IMR-90 (cell line): ENCODE measurements around the gene KCNIP1. TPM values are rescaled to one million over a fixed set of nuclear protein-coding genes. Genes with fewer than 3 reads are reported as not detected.

Source experiments
- ATAC-seq: fragments of 200-7000 bp; cut with Tn5 transposase; 2 replicates; pipeline ENCODE4 v1.9.1; 2020; ENCODE audit warnings: low read depth, mild to moderate bottlenecking, moderate library complexity
- BruUV-seq: library from RNA; stranded (reverse); fragments of 400-500 nt; replicated peaks from 2 replicates; lab custom pipeline; 2021; lab: Mats Ljungman, UMichigan
- CTCF ChIA-PET: fragments of 300-600 bp; formaldehyde crosslinking; extraction: SDS; loops from one replicate; lab custom pipeline; 2021; ENCODE audit warnings: antibody characterized with exemption; lab: Yijun Ruan, JAX
- POLR2A ChIA-PET: fragments of 300-600 bp; sonication (Branson Sonifier 250); formaldehyde crosslinking; loops from one replicate; lab custom pipeline; 2022; ENCODE audit warnings: antibody characterized with exemption; ENCODE audit not compliant: unreplicated experiment; lab: Charles Lee
- DNase-seq: peaks from one replicate; pipeline ENCODE4 v3.0.0; 2013
- H2AFZ ChIP-seq: replicated peaks from 2 replicates; pipeline ENCODE3; 2013; ENCODE audit warnings: low read length, mild to moderate bottlenecking; ENCODE audit not compliant: poor library complexity
- H2AK5ac ChIP-seq: 2 replicates; pipeline ENCODE4 v1.6.1; 2013; ENCODE audit warnings: low read depth, low read length, inconsistent platforms
- H2AK9ac ChIP-seq: replicated peaks from 2 replicates; pipeline ENCODE3; 2013; ENCODE audit warnings: mild to moderate bottlenecking, low read depth, low read length, moderate library complexity; ENCODE audit not compliant: poor library complexity
- H2BK120ac ChIP-seq: 2 replicates; pipeline ENCODE4 v1.6.1; 2013; ENCODE audit warnings: low read depth, low read length, inconsistent platforms
- H2BK15ac ChIP-seq: 3 replicates; pipeline ENCODE4 v1.6.1; 2013; ENCODE audit warnings: low read depth, low read length, inconsistent platforms
- H2BK20ac ChIP-seq: 2 replicates; pipeline ENCODE4 v1.6.1; 2013; ENCODE audit warnings: low read depth, mild to moderate bottlenecking, inconsistent platforms, low read length, moderate library complexity
- H2BK5ac ChIP-seq: 2 replicates; pipeline ENCODE4 v1.6.1; 2013; ENCODE audit warnings: mild to moderate bottlenecking, low read depth, low read length, inconsistent platforms; ENCODE audit not compliant: poor library complexity, severe bottlenecking
- H3K14ac ChIP-seq: replicated peaks from 2 replicates; pipeline ENCODE4 v1.6.1; 2013; ENCODE audit warnings: low read depth, low read length, inconsistent platforms
- H3K18ac ChIP-seq: 2 replicates; pipeline ENCODE4 v1.6.1; 2013; ENCODE audit warnings: low read depth, low read length, control low read depth
- H3K23ac ChIP-seq: 2 replicates; pipeline ENCODE4 v1.6.1; 2013; ENCODE audit warnings: low read depth, low read length, inconsistent platforms
- H3K27ac ChIP-seq: 2 replicates; pipeline ENCODE4 v1.5.1; 2013; ENCODE audit warnings: mild to moderate bottlenecking, control low read depth, low read length; ENCODE audit not compliant: insufficient read depth
- H3K27me3 ChIP-seq: 2 replicates; pipeline ENCODE4 v1.6.1; 2013; ENCODE audit warnings: low read length; ENCODE audit not compliant: control insufficient read depth, insufficient read depth
- H3K36me3 ChIP-seq: 2 replicates; pipeline ENCODE4 v1.6.1; 2013; ENCODE audit warnings: low read length, mixed read lengths; ENCODE audit not compliant: control insufficient read depth, insufficient read depth
- H3K4ac ChIP-seq: 2 replicates; pipeline ENCODE4 v1.6.1; 2013; ENCODE audit warnings: low read depth, low read length, inconsistent platforms
- H3K4me1 ChIP-seq: 2 replicates; pipeline ENCODE4 v1.6.1; 2013; ENCODE audit warnings: low read length, mixed read lengths; ENCODE audit not compliant: control insufficient read depth, insufficient read depth
- H3K4me2 ChIP-seq: 2 replicates; pipeline ENCODE4 v1.6.1; 2013; ENCODE audit warnings: low read depth, mild to moderate bottlenecking, control low read depth, low read length, moderate library complexity
- H3K4me3 ChIP-seq: 2 replicates; pipeline ENCODE4 v1.5.1; 2013; ENCODE audit warnings: low read depth, mild to moderate bottlenecking, control low read depth, low read length, moderate library complexity; ENCODE audit not compliant: insufficient read depth
- H3K56ac ChIP-seq: 2 replicates; pipeline ENCODE4 v1.6.1; 2013; ENCODE audit warnings: low read length, inconsistent platforms; ENCODE audit not compliant: insufficient read depth; ENCODE audit errors: extremely low read depth
- H3K79me1 ChIP-seq, 2 experiments: 2 replicates each; pipeline ENCODE4 v1.6.1; 2013; ENCODE audit warnings: low read length in 2 of 2, inconsistent platforms in 1 of 2, low read depth in 1 of 2
- H3K9ac ChIP-seq: 2 replicates; pipeline ENCODE4 v1.6.1; 2013; ENCODE audit warnings: low read depth, low read length, control low read depth
- H3K9me1 ChIP-seq: 2 replicates; pipeline ENCODE4 v1.6.1; 2013; ENCODE audit warnings: low read length, inconsistent platforms; ENCODE audit not compliant: insufficient read depth
- H3K9me3 ChIP-seq: 2 replicates; pipeline ENCODE4 v1.6.1; 2013; ENCODE audit warnings: low read length; ENCODE audit not compliant: control insufficient read depth, insufficient read depth
- H4K20me1 ChIP-seq: 2 replicates; pipeline ENCODE4 v1.6.1; 2013; ENCODE audit warnings: low read length, inconsistent platforms; ENCODE audit not compliant: insufficient read depth
- H4K5ac ChIP-seq: 2 replicates; pipeline ENCODE4 v1.6.1; 2013; ENCODE audit warnings: mild to moderate bottlenecking, low read depth, low read length, control low read depth
- H4K8ac ChIP-seq, 2 experiments: 2 replicates each; pipeline ENCODE4 v1.6.1; 2013; ENCODE audit warnings: low read depth in 2 of 2, low read length in 2 of 2, control low read depth in 1 of 2, inconsistent platforms in 1 of 2
- H4K91ac ChIP-seq: 2 replicates; pipeline ENCODE4 v1.6.1; 2013; ENCODE audit warnings: low read depth, low read length, inconsistent platforms; ENCODE audit not compliant: insufficient read depth
- BHLHE40 ChIP-seq: fragments of 150-350 bp; IDR thresholded peaks from 2 replicates; pipeline ENCODE4 v1.6.1; 2016; ENCODE audit warnings: mild to moderate bottlenecking, low read depth, low read length
- CEBPB ChIP-seq: IDR thresholded peaks from 2 replicates; pipeline ENCODE4 v1.6.1; 2012; ENCODE audit warnings: low read depth, low read length, improper control_type of control experiment
- CTCF ChIP-seq: conservative IDR thresholded peaks from 2 replicates; pipeline ENCODE4 v1.5.1; 2012; ENCODE audit warnings: mild to moderate bottlenecking, low read depth, low read length, improper control_type of control experiment
- NFE2L2 ChIP-seq: fragments of 150-350 bp; IDR thresholded peaks from 2 replicates; pipeline ENCODE4 v1.6.1; 2016; ENCODE audit warnings: low read depth, mild to moderate bottlenecking, low read length
- SMC3 ChIP-seq: fragments of 150-350 bp; IDR thresholded peaks from 2 replicates; pipeline ENCODE4 v1.6.1; 2016; ENCODE audit warnings: low read depth, mild to moderate bottlenecking, antibody characterized with exemption, low read length, moderate library complexity
- WGBS, 2 experiments: methylation state at CpG; one replicate each; pipeline versions ENCODE4 v1.1.5 to v1.1.7; 2013; ENCODE audit warnings: missing lambda C conversion rate in 2 of 2; ENCODE audit not compliant: insufficient read length in 1 of 2; ENCODE audit errors: extremely low coverage in 2 of 2; 5-methylcytosine and 5-hydroxymethylcytosine counted together
- dilution Hi-C: fragments of 300-500 bp; cut with HindIII; formaldehyde crosslinking; loops from one replicate; pipeline ENCODE4 v1.14.3; 2018; ENCODE audit warnings: low sequenced_read_pairs; ENCODE audit not compliant: unreplicated experiment
- in situ Hi-C: fragments of 300-500 bp; cut with MboI; formaldehyde crosslinking; loops from 3 replicates; pipeline ENCODE4 v1.14.3; 2019; ENCODE audit warnings: low sequenced_read_pairs, inconsistent platforms, mixed read lengths
- intact Hi-C: fragments of 100-400 bp; cut with micrococcal nuclease; formaldehyde crosslinking; loops from 2 replicates; pipeline ENCODE4 v1.10.0; 2022
- polyA plus RNA-seq, 3 experiments: library from polyadenylated mRNA; depleted of rRNA; stranded (reverse); fragments of >200 nt; gene quantifications; 2 replicates each; pipeline ENCODE4 v1.2.3, GENCODE V29; 2012; ENCODE audit warnings: low replicate concordance in 1 of 3
- total RNA-seq: library from RNA; depleted of rRNA; stranded (reverse); fragments of >200 nt; gene quantifications from 2 replicates; pipeline ENCODE4 v1.2.3, GENCODE V29; 2012

KCNIP1 gene
- total and polyA plus RNA-seq, 2 of the 4 experiments (the other 2 are of a cell fraction) = not detected

GRCh38 chr5:170557314-170557713, 53.5 kb downstream of the KCNIP1 start:
- ChIA-PET POLR2A (no interaction called here), CTCF (no interaction called here)
- H3K9ac ChIP-seq = no peak overlapping the region
- no peak overlapping the region for H3K23ac ChIP-seq
- peaks cover 2% of the 10 kb centered on the region; the same call in 1 of the 2 replicates for H3K9me1 ChIP-seq
- TF ChIP-seq CEBPB (no peak), BHLHE40 (no peak), CTCF (no peak), NFE2L2 (no peak), SMC3 (no peak)
- no peak overlapping the region for H2AK5ac ChIP-seq
- no peak overlapping the region for H2BK5ac ChIP-seq
- H2AK9ac ChIP-seq = no peak overlapping the region
- H3K56ac ChIP-seq = no peak overlapping the region
- no peaks in the 10 kb centered on the region; the same call in none of the 2 replicates for H3K27me3 ChIP-seq
- H4K8ac ChIP-seq = no peak overlapping the region
- BruUV-seq = no TSS peak
- in situ Hi-C loops = no loop called here
- H3K4ac ChIP-seq = no peak overlapping the region
- no peak overlapping the region for H4K91ac ChIP-seq
- no peak overlapping the region for H2BK120ac ChIP-seq
- DNase-seq (no peak), ATAC-seq (no peak)
- no peak overlapping the region for H2BK20ac ChIP-seq
- H3K4me2 ChIP-seq = no peak overlapping the region
- H2AFZ ChIP-seq = no peak overlapping the region
- no peak overlapping the region for H2BK15ac ChIP-seq
- H3K27ac ChIP-seq = no peak overlapping the region
- intact Hi-C loops = no loop called here
- H3K4me1 ChIP-seq = peaks cover 2% of the 10 kb centered on the region; the same call in 1 of the 2 replicates
- no peaks in the 10 kb centered on the region for H3K79me1 ChIP-seq
- H4K5ac ChIP-seq = no peak overlapping the region
- no peak overlapping the region for H3K18ac ChIP-seq
- dilution Hi-C loops = no loop called here
- H3K9me3 ChIP-seq = no peaks in the 10 kb centered on the region
- H3K4me3 ChIP-seq = no peak overlapping the region
- no peak overlapping the region for H3K14ac ChIP-seq
- WGBS, 2 experiments = 20% methylated on average over 1 of the region's 3 CpGs; no CpG with 5 or more reads in 1 of the 2 experiments
- H4K20me1 ChIP-seq = no peaks in the 10 kb centered on the region
- no peaks in the 10 kb centered on the region for H3K36me3 ChIP-seq
